ENCODE measurements around the gene MFN2.
A peak's percentile ranks its signal among the peaks of the same experiment; 100 is the strongest.
"Not testable (repeated sequence)": the region's sequence is repeated elsewhere in the genome, so short reads cannot be mapped to it uniquely, and the experiment has no call there.

The MFN2 gene

DNA sequence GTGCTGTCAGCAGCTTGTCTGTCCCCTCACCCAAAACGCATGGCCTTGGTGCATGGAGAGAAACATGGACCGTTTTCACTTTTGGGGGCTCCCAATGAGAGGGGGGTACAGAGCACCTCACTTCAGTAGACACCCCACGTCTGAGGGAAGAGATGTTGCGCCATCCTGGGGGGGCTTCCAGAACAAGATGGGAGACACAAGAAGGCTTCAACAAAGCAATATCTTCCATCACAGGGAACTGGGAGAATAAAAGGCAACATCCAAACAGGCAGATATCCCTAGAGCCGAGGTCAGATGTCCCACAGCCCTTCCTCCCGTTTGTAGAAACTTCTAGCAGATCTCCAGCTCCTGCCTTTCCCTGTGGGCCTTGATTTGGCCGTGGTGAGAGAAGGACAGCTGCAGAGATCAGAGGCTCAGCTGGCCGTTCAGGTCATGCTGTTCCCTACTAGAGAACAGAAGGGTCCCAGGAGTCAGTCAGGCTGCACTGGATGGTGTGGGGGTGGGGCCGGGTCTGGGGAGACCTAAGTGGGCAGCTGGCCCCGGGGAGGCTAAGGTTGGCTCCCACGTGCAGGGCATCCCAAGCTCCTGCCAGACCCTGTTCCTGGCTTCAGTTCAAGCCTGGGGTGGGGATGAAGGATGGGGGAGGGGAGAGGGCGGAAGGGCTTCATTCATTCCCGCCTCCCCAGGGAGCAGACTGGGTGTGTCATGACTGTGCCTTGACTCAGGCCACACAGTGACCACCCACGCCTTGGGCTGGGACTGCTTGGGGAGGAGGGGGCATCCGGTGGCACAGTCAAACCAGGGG lies 41.3 kb upstream of the MFN2 start:
- Histone ChIP-seq H3K9ac (ENCODE audit: insufficient read length, low read depth) (peak overlapping the region; percentile 36), H3K9me3 (ENCODE audit: insufficient read depth, low read length) (no peaks in the 10 kb centered on the region), H3K27me3 (ENCODE audit: insufficient read depth, insufficient read length) (no peaks in the 10 kb centered on the region), H3K4me1 (ENCODE audit: insufficient read depth, insufficient read length) (peaks cover 21% of the 10 kb centered on the region), H3K36me3 (ENCODE audit: insufficient read depth, insufficient read length, low read length) (peaks cover 45% of the 10 kb centered on the region), H3K4me3 (ENCODE audit: insufficient read length, low read depth) (no peak overlapping the region)
- DNase-seq (ENCODE audit: low read depth, low spot score): no peak
- TF ChIP-seq YY1 (IDR thresholded peaks at IDR 0.05; ENCODE audit: insufficient read depth, insufficient read length): no peak
- TF ChIP-seq ZNF274 (IDR thresholded peaks at IDR 0.05; ENCODE audit: low read depth, low read length): no peak
- no peak for TF ChIP-seq SUZ12 (IDR thresholded peaks at IDR 0.05; ENCODE audit: extremely low read depth, insufficient read depth, insufficient read length)

DNA sequence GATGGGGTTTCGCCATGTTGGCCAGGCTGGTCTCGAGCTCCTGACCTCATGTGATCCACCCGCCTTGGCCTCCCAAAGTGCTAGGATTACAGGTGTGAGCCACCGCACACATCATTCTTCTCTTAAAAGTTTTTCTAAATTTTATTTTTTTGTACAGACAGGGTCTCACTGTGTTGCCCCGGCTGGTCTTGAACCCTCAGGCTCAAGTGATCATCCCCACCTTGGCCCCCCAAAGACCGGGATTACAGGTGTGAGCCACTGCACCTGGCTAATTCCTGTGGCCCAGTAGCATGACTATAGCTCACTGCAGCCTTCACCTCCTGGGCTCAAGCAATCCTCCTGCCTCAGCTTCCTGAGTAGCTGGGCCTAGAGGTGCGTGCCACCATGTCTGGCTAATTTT lies 40.5 kb upstream of the MFN2 start:
- not testable (repeated sequence) for H3K27me3 ChIP-seq (ENCODE audit: insufficient read depth, insufficient read length); DNase-seq (ENCODE audit: low read depth, low spot score); H3K4me3 ChIP-seq (ENCODE audit: insufficient read length, low read depth); H3K9ac ChIP-seq (ENCODE audit: insufficient read length, low read depth); H3K9me3 ChIP-seq (ENCODE audit: insufficient read depth, low read length)
- Histone ChIP-seq H3K36me3 (ENCODE audit: insufficient read depth, insufficient read length, low read length) (peaks cover 54% of the 10 kb centered on the region), H3K4me1 (ENCODE audit: insufficient read depth, insufficient read length) (peaks cover 21% of the 10 kb centered on the region)

GRCh38 chr1:11940260-11940921 lies 39.9 kb upstream of the MFN2 start:
- Histone ChIP-seq H3K9ac (ENCODE audit: insufficient read length, low read depth) (no peak overlapping the region), H3K9me3 (ENCODE audit: insufficient read depth, low read length) (no peaks in the 10 kb centered on the region), H3K4me3 (ENCODE audit: insufficient read length, low read depth) (no peak overlapping the region), H3K27me3 (ENCODE audit: insufficient read depth, insufficient read length) (no peaks in the 10 kb centered on the region), H3K4me1 (ENCODE audit: insufficient read depth, insufficient read length) (peaks cover 21% of the 10 kb centered on the region), H3K36me3 (ENCODE audit: insufficient read depth, insufficient read length, low read length) (peaks cover 58% of the 10 kb centered on the region)
- TF ChIP-seq SUZ12 (IDR thresholded peaks at IDR 0.05; ENCODE audit: extremely low read depth, insufficient read depth, insufficient read length) (no peak), ZNF274 (IDR thresholded peaks at IDR 0.05; ENCODE audit: low read depth, low read length) (no peak), YY1 (IDR thresholded peaks at IDR 0.05; ENCODE audit: insufficient read depth, insufficient read length) (no peak)
- DNase-seq (ENCODE audit: low read depth, low spot score): no peak

DNA sequence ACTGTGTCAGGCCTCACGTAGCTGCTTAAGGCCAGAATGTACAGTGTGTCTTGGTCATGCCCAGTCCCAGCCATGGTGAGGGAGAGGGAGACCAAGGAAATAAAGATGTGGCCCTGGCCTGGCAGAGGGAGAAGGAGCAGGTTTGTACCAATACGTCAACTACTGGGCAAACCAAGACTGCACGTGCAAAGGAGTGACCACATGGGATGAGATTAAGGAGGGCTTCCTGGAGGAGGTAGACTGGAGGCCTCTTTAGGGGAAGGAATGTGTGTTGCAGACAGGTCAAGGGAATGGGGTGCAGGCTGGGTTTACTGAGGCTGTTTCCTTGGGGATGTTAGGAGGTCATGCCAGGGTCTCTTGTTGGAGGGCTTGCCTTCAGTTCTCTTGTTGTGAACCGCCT lies 38.0 kb upstream of the MFN2 start:
- no peaks in the 10 kb centered on the region for H3K27me3 ChIP-seq (ENCODE audit: insufficient read depth, insufficient read length)
- TF ChIP-seq SUZ12 (IDR thresholded peaks at IDR 0.05; ENCODE audit: extremely low read depth, insufficient read depth, insufficient read length) (no peak), ZNF274 (IDR thresholded peaks at IDR 0.05; ENCODE audit: low read depth, low read length) (no peak), YY1 (IDR thresholded peaks at IDR 0.05; ENCODE audit: insufficient read depth, insufficient read length) (no peak)
- H3K9me3 ChIP-seq (ENCODE audit: insufficient read depth, low read length): 0 out of 2 replicates have a peak, but pooled peaks cover 5% of the 10 kb centered on the region
- H3K36me3 ChIP-seq (ENCODE audit: insufficient read depth, insufficient read length, low read length): peaks cover 56% of the 10 kb centered on the region
- no peak overlapping the region for H3K4me3 ChIP-seq (ENCODE audit: insufficient read length, low read depth)
- no peak for DNase-seq (ENCODE audit: low read depth, low spot score)
- peaks cover 21% of the 10 kb centered on the region for H3K4me1 ChIP-seq (ENCODE audit: insufficient read depth, insufficient read length)
- no peak overlapping the region for H3K9ac ChIP-seq (ENCODE audit: insufficient read length, low read depth)

GRCh38 chr1:11943619-11944018 lies 36.6 kb upstream of the MFN2 start:
- Histone ChIP-seq H3K9me3 (ENCODE audit: insufficient read depth, low read length) (peaks cover 5% of the 10 kb centered on the region; the same call in 1 of the 2 replicates), H3K27me3 (ENCODE audit: insufficient read depth, insufficient read length) (no peaks in the 10 kb centered on the region), H3K9ac (ENCODE audit: insufficient read length, low read depth) (no peak overlapping the region), H3K4me1 (ENCODE audit: insufficient read depth, insufficient read length) (peaks cover 13% of the 10 kb centered on the region), H3K36me3 (ENCODE audit: insufficient read depth, insufficient read length, low read length) (peaks cover 55% of the 10 kb centered on the region), H3K4me3 (ENCODE audit: insufficient read length, low read depth) (no peak overlapping the region)
- TF ChIP-seq YY1 (IDR thresholded peaks at IDR 0.05; ENCODE audit: insufficient read depth, insufficient read length) (no peak), SUZ12 (IDR thresholded peaks at IDR 0.05; ENCODE audit: extremely low read depth, insufficient read depth, insufficient read length) (no peak), ZNF274 (IDR thresholded peaks at IDR 0.05; ENCODE audit: low read depth, low read length) (no peak)
- no peak for DNase-seq (ENCODE audit: low read depth, low spot score)

GRCh38 chr1:11944358-11944931 lies 35.8 kb upstream of the MFN2 start:
- H3K36me3 ChIP-seq (ENCODE audit: insufficient read depth, insufficient read length, low read length): peaks cover 64% of the 10 kb centered on the region
- DNase-seq (ENCODE audit: low read depth, low spot score): no peak

DNA sequence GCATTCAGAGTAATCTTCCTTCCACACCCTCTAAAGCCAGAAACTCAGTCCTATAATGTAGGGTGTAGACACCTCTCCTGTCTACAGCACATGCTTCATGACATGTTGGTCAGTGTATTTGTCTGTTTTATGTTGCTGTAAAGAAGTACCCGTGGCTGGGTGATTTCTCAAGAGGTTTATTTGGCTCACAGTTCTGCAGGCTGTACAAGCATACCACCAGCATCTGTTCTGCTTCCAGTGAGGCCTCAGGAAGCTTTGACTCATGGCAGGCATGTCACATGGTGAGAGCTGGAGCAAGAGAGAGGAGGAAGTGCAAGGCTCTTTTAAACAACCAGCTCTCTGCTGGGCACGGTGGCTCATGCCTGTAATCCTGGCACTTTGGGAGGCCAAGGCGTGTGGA lies 33.6 kb upstream of the MFN2 start:
- no peak overlapping the region for H3K9ac ChIP-seq (ENCODE audit: insufficient read length, low read depth)
- DNase-seq (ENCODE audit: low read depth, low spot score): no peak
- H3K4me3 ChIP-seq (ENCODE audit: insufficient read length, low read depth): no peak overlapping the region
- H3K4me1 ChIP-seq (ENCODE audit: insufficient read depth, insufficient read length): peaks cover 7% of the 10 kb centered on the region
- TF ChIP-seq SUZ12 (IDR thresholded peaks at IDR 0.05; ENCODE audit: extremely low read depth, insufficient read depth, insufficient read length) (no peak), YY1 (IDR thresholded peaks at IDR 0.05; ENCODE audit: insufficient read depth, insufficient read length) (no peak), ZNF274 (IDR thresholded peaks at IDR 0.05; ENCODE audit: low read depth, low read length) (no peak)
- peaks cover 70% of the 10 kb centered on the region for H3K36me3 ChIP-seq (ENCODE audit: insufficient read depth, insufficient read length, low read length)
- peaks cover 9% of the 10 kb centered on the region; the same call in 1 of the 2 replicates for H3K9me3 ChIP-seq (ENCODE audit: insufficient read depth, low read length)
- no peaks in the 10 kb centered on the region for H3K27me3 ChIP-seq (ENCODE audit: insufficient read depth, insufficient read length)

More at GRCh38 chr1:11944358-11944931, 35.8 kb upstream of the MFN2 start:
- no peak for TF ChIP-seq SUZ12 (IDR thresholded peaks at IDR 0.05; ENCODE audit: extremely low read depth, insufficient read depth, insufficient read length)
- no peak for TF ChIP-seq YY1 (IDR thresholded peaks at IDR 0.05; ENCODE audit: insufficient read depth, insufficient read length)
- TF ChIP-seq ZNF274 (IDR thresholded peaks at IDR 0.05; ENCODE audit: low read depth, low read length): no peak
- Histone ChIP-seq H3K27me3 (ENCODE audit: insufficient read depth, insufficient read length) (no peaks in the 10 kb centered on the region), H3K4me3 (ENCODE audit: insufficient read length, low read depth) (no peak overlapping the region), H3K9ac (ENCODE audit: insufficient read length, low read depth) (no peak overlapping the region), H3K9me3 (ENCODE audit: insufficient read depth, low read length) (peaks cover 9% of the 10 kb centered on the region; the same call in 1 of the 2 replicates), H3K4me1 (ENCODE audit: insufficient read depth, insufficient read length) (peaks cover 10% of the 10 kb centered on the region)

All from NT2/D1 (cell line).